Measurements from ENCODE around the gene NTM.

The NTM gene

DNA sequence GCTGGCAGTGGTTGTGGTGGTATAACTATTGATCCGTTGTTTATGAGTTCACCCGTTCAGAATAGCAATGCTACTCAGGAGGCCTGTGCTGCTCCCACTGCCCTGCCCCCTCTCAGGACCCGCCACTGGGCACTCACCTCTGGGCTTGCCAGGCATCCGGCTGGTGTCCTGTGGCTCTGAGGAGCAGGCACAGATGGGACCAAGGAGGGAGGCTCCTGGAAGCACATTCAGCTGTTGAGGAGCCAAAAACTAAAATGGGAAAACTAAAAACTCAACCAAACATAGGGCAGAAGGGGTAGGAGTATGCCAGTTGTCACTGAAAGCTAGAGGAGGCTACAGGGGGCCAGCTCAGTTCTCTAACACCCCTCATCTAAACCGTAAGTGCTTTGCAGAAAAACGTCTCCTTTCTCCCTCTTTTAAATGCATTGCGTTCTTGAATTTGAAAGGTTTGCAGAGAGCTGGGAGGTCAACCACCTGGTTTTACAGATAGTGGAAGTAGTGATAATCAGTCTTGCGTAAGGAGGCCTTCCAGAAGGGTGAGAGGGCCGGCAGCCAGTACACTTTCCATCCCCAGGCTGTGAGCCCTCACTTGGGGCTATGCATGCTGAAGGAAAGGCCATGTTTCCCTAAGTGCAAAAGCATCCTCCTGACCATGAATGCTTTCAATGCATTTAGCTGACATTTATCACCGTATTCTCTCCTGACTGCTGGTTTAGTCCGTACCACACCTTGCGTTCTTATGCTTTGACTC lies 547.4 kb downstream of the NTM start:
- Histone ChIP-seq H3K36me3 (ENCODE audit: control insufficient read depth, insufficient read depth, low read length) (no peaks in the 10 kb centered on the region), H3K79me2 (peaks cover 52% of the 10 kb centered on the region), H3K4me1 (peaks cover 17% of the 10 kb centered on the region), H2AFZ (no peak overlapping the region), H3K9me3 (ENCODE audit: control insufficient read depth, low read length) (no peaks in the 10 kb centered on the region), H3K27ac (no peak overlapping the region), H3K4me2 (ENCODE audit: low read length) (no peak overlapping the region), H3K9ac (no peak overlapping the region), H3K27me3 (ENCODE audit: control insufficient read depth, insufficient read depth, low read length) (no peaks in the 10 kb centered on the region), H3K4me3 (ENCODE audit: low read depth, low read length) (no peak overlapping the region)
- no peak for TF ChIP-seq CTCF (IDR thresholded peaks at IDR 0.05)

GRCh38 chr11:131918663-131919062 lies 548.2 kb downstream of the NTM start:
- H3K27me3 ChIP-seq (ENCODE audit: control insufficient read depth, insufficient read depth, low read length): no peaks in the 10 kb centered on the region
- peaks cover 49% of the 10 kb centered on the region for H3K79me2 ChIP-seq
- no peak overlapping the region for H3K4me2 ChIP-seq (ENCODE audit: low read length)
- TF ChIP-seq CTCF (IDR thresholded peaks at IDR 0.05): no peak
- no peak overlapping the region for H2AFZ ChIP-seq
- no peak overlapping the region for H3K4me3 ChIP-seq (ENCODE audit: low read depth, low read length)
- no peak overlapping the region for H3K9ac ChIP-seq
- H3K27ac ChIP-seq: no peak overlapping the region
- H3K9me3 ChIP-seq (ENCODE audit: control insufficient read depth, low read length): no peaks in the 10 kb centered on the region
- H3K36me3 ChIP-seq (ENCODE audit: control insufficient read depth, insufficient read depth, low read length): no peaks in the 10 kb centered on the region
- H3K4me1 ChIP-seq: peaks cover 13% of the 10 kb centered on the region

GRCh38 chr11:131922220-131922619 lies 551.8 kb downstream of the NTM start:
- no peak overlapping the region for H2AFZ ChIP-seq
- no peak overlapping the region for H3K9ac ChIP-seq
- H3K36me3 ChIP-seq (ENCODE audit: control insufficient read depth, insufficient read depth, low read length): no peaks in the 10 kb centered on the region
- H3K4me2 ChIP-seq (ENCODE audit: low read length): no peak overlapping the region
- no peak overlapping the region for H3K4me3 ChIP-seq (ENCODE audit: low read depth, low read length)
- H3K9me3 ChIP-seq (ENCODE audit: control insufficient read depth, low read length): no peaks in the 10 kb centered on the region
- no peaks in the 10 kb centered on the region for H3K27me3 ChIP-seq (ENCODE audit: control insufficient read depth, insufficient read depth, low read length)
- peaks cover 25% of the 10 kb centered on the region for H3K79me2 ChIP-seq
- peaks cover 6% of the 10 kb centered on the region for H3K4me1 ChIP-seq
- no peak overlapping the region for H3K27ac ChIP-seq
- TF ChIP-seq CTCF (IDR thresholded peaks at IDR 0.05): no peak

DNA sequence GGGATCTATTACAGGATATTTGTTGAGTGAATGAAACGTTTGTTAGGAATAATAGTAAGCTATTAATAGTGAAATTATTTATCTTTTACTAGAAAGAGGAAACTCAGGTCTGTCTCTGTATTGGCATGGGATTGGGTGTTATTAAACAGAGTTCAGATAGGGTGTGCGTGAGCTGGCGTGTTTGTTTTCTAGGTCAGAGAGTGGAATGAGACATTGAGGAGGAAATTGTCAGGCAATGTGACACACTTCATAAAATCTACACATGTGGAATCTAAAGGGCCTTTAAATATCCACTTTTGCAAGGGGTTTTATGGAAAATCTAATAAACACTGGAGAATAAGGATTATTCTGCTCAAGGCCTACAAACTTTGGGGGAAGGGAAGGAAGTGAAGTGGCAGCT lies 552.9 kb downstream of the NTM start:
- Histone ChIP-seq H3K36me3 (ENCODE audit: control insufficient read depth, insufficient read depth, low read length) (no peaks in the 10 kb centered on the region), H3K27ac (no peak overlapping the region), H3K9ac (no peak overlapping the region)

More for the DNA sequence above, 552.9 kb downstream of the NTM start:
- peaks cover under 1% of the 10 kb centered on the region for H3K4me1 ChIP-seq
- H3K79me2 ChIP-seq: peaks cover 22% of the 10 kb centered on the region
- no peak for TF ChIP-seq CTCF (IDR thresholded peaks at IDR 0.05)
- H3K27me3 ChIP-seq (ENCODE audit: control insufficient read depth, insufficient read depth, low read length): no peaks in the 10 kb centered on the region
- H3K4me2 ChIP-seq (ENCODE audit: low read length): no peak overlapping the region
- no peaks in the 10 kb centered on the region for H3K9me3 ChIP-seq (ENCODE audit: control insufficient read depth, low read length)
- no peak overlapping the region for H3K4me3 ChIP-seq (ENCODE audit: low read depth, low read length)
- H2AFZ ChIP-seq: no peak overlapping the region

All from parathyroid adenoma (tissue), 2 donors.